HG03439 (cell line): ENCODE measurements around the gene TENT4B.
"Not testable (repeated sequence)": the region's sequence is repeated elsewhere in the genome, so short reads cannot be mapped to it uniquely, and the experiment has no call there.

ENCODE experiments used
- ATAC-seq: cut with Tn5 transposase; IDR thresholded peaks from one replicate; pipeline ENCODE4 v1.9.1; 2021; ENCODE audit warnings: mild to moderate bottlenecking, moderate library complexity; ENCODE audit not compliant: unreplicated experiment

Gene TENT4B

GRCh38 chr16:50152807-50153595, at the start of gene TENT4B:
TSS of gene TENT4B (plus strand) at chr16:50153306. CDS start at chr16:50153622, 316 bp downstream.
- peak; percentile 77 for ATAC-seq

DNA sequence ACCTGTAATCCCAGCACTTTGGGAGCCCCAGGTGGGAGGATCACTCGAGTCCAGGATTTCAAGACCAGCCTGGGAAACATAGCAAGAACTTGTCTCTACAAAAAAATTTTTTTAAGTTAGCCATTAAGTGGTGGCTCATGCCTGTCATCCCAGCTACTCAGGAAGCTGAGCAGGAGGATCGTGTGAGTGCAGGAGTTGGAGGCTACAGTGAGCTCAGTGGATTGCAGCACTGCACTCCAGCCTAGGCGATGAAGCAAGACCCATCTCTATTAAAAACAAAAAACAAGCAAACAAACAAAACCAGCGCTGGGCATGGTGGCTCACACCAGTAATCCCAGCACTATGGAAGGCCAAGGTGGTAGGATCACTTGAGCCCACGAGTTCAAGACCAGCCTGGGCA, 49.3 kb upstream of the TENT4B start:
- no peak for ATAC-seq

DNA sequence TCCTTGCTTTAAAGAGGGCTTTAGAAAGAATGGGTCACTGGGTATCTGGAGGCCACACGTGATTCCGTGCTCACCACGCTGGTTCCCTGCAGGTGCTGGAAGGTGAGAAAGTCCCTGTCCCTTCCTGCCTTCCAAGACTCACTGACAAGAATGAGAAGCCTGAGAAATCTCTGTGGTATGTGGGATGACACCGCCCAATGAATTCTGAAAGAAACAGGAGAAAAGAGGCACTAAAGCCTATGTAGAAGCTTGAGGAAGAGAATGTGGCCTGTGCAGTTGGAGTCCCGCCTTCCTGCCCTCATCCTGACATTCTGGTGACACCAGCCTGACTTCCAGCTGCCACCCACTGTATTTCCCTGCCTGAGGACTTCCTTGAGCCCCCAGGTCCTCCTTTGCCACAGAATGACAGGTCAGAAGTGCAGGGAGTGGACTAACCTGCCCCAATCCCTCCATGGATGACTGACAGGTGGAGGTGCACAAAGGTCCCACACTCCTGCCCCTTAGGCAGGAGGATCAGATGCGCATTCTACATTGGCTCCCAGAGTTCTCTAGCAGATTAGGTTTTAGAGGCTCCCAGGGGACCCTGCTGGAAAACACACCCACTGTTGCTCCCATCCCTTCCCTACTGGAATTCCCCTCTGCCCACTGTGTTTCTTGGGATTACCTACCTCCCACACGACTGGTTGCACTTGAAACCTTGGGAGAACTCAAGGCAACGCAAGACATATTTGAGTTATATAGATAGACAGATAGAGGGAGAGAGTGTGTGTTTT, 38.6 kb upstream of the TENT4B start:
- ATAC-seq = no peak

GRCh38 chr16:50120711-50121110, 32.4 kb upstream of the TENT4B start:
- ATAC-seq = no peak

GRCh38 chr16:50121278-50121677, 31.8 kb upstream of the TENT4B start:
- ATAC-seq = peak; percentile 70

GRCh38 chr16:50121721-50122445, 31.2 kb upstream of the TENT4B start:
- no peak for ATAC-seq

DNA sequence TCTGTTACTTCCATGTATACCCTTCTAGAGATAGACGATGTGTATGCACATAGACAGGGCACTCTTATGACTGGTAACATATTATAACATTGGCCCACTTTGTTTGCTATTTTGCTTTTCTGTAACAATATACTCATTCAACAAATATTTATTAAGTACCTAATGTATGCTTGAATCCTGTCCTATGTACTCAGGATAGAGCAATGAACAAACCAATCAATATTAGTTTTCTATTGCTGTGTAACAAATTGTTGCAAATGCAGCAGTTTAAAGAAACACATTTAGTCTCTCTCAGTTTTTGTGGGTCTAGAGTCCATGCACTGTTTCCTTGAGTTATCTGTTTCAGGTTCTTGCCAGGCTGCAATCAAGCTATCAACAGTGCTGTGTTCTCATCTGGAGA, 29.7 kb upstream of the TENT4B start:
- no peak for ATAC-seq

- no peak for ATAC-seq
These were observed 28.3 kb upstream of the TENT4B start for GRCh38 chr16:50124769-50125168.

GRCh38 chr16:50126183-50126582, 26.9 kb upstream of the TENT4B start:
- no peak for ATAC-seq

DNA sequence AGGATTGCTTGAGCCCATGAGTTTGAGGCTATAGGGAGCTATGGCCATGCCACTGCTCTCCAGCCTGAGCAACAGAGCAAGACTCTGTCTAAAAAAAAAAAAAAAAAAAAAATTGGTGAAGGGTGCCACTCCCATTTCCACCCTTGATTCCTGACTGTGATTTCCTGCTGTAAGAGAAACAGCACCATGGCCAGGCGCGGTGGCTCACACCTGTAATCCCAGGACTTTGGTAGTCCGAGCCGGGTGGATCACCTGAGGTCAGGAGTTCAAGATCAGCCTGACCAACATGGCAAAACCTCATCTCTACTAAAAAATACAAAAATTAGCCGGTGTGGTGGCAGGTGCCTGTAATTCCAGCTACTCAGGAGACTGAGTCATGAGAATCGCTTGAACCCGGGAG, 20.5 kb upstream of the TENT4B start:
- ATAC-seq = not testable (repeated sequence)

GRCh38 chr16:50133214-50133613, 19.9 kb upstream of the TENT4B start:
- no peak for ATAC-seq

DNA sequence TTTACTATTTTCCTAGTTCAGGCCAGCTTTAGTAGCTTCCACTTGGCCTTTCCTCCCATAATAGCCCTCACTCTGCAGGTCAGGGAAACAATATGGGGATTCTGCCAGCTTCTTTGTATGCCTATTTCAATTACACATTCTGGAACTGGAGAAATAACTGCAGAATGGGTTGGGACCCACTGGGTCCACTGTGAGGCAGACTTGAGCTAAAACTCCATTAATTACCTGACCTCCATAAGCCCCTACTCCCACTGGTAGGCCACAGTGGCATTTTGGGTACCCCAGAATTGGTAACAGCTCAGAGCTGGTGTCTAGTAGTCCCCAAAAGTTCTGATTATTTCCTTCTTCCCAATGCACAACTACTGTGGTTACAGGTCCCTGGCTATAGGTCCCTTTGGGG, 16.7 kb upstream of the TENT4B start:
- no peak for ATAC-seq

- ATAC-seq = no peak
These were observed 15.8 kb upstream of the TENT4B start for GRCh38 chr16:50137268-50137667.

DNA sequence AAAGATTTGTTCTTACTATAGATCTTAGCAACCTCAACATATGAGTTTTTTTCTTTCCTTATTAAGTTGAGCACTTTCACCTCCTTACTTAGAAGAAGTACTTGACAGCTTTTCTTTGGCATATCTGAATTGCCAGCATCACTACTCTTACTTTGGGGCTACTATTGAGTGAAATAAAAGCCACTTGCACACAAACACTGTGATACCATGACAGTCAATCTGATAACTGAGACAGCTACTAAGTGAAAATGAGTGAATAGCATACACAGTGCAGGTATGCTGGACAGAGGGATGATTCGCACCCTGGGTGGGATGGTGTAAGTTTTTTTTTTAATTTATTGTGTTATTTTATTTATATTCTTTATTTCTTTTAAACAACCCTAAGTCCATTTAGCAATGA, 13.5 kb upstream of the TENT4B start:
- ATAC-seq = no peak

DNA sequence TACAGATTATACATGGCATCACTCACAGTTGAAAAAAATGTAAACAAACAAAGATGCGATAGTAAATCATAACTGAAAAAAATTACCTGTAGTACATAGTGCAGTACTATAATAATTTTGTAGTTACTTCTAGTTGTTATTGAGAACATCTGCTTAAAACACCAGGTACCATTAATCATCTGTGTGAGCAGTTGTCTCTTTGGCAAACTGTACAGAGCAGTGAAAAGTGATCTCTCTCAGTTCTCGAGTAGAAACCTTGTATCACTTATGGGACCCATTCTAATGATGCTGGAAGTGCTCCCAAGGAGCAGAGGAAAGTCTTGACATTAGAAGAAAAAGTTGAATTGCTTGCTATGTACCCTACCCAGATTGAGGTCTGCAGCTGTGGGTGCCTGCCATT, 8.9 kb upstream of the TENT4B start:
- ATAC-seq = no peak

DNA sequence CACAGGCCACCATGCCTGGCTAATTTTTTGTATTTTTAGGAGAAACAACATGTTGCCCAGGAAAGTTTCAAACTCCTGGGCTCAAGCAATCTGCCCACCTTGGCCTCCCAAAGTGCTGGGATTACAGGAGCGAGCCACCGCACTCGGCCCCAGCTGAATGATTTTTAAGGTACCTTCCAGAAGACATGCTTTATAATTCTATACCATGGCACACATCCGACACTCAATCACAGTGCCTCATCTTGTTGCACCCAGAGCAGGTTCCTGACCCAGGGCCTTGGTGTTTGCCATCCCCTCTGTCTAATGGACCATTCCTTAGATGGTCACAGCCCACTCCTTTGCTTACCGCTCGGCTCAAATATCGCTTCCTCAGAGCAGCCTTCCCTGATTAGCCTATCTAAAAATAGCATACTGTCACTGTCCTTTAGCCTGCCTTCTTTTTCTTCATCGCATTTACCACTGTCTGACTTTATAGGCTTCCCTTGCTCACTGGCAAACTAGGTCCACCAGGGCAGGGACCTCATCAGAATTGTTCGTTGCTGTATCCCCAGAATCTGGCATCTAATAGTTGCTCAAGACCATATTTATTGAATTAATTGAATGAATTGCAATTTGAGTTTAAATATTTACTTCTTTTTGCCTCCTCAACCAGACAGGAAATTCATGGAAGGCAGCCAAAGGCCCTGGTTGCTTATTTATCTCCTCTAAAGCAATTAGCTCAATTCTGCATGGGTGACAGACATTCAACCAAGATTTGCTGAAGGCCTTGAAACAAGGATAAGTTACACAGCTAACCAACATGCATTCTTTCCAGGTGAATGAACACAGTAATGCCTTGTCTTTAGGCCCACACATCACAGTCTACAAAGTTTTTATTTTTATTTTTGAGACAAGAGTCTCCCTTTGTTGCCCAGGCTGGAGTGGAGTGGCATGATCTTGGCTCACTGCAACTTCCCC, 6.3 kb upstream of the TENT4B start:
- ATAC-seq = no peak

DNA sequence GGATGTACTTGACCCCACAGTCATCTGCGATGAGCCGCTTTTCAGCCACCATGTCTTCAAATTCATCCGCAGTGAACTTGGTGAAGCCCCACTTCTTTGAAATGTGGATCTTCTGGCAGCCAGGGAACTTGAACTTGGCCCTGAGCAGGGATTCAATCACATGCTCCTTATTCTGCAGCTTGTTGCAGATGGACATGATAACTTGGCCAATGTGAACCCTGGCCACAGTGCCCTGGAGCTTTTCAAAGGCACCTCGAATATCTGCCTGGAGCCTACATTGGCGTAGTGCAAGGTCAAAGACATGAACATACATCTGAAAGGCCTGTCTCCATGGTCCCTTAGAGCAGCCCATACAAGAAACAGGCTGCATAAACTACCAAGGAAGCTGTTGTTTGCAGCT, 1.8 kb upstream of the TENT4B start:
- no peak for ATAC-seq

DNA sequence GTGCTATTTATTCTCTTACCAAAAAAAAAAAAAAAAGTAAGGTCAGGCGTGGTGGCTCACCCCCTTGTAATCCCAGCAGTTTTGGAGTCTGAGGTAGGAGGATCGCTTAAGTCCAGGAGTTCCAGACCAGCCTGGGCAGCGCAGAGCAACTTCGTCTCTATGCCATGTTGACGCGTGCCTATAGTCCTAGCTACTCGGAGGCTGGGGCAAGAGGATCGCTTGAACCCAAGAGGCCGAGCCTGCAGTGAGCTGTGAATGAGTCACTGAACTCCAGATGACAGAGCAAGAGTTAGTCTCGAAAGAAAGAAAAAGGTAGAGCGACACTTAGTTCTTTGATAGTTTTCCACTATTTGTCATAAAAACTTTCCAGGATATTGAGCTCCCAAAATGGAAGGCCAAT, 1.4 kb upstream of the TENT4B start:
- ATAC-seq = no peak

DNA sequence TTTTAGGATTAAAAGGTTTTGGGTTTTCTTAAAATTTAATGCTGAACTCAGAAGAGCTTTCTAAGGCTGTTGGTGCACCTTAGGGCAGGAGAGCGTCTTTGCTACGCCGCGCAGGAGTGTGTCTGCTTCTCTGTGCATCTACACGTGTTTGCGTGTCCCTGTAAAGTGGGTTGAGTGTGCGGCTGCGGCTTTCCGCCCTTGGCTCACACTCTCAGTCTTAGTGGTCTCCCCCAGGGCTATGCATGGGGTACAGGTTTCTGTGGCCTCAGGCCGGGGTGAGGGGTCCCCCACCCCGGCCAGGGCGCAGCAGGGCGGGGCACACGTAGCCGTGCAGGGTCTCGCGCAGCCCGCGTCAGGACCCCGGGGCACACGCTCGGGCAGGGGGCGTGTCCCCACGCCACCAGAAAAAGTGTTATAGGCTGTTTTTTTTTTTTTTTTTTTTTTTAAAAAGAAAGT, 727 bp upstream of the TENT4B start:
- peak; percentile 52 for ATAC-seq
